Upper lobe of left lung (tissue), 6 donors: Measurements from ENCODE around the gene RPL12. TPM values are rescaled to one million over a fixed set of nuclear protein-coding genes. Genes with fewer than 3 reads are reported as not detected.

Experiments
- ATAC-seq, 2 donors: fragments of 200-7000 bp; cut with Tn5 transposase; one replicate each; pipeline ENCODE4 v1.9.1; 2022; ENCODE audit warnings: mild to moderate bottlenecking in 2 of 2, moderate library complexity in 2 of 2; ENCODE audit not compliant: low FRiP score in 2 of 2
- DNase-seq, 2 donors: peaks; one replicate each; pipeline ENCODE4 v3.0.0-alpha.2; 2019 to 2020
- H3K27ac ChIP-seq, 4 donors: fragments of 200-600 bp; sonication (generic); one replicate each; pipeline ENCODE4 v1.5.1; 2016 to 2019
- H3K27me3 ChIP-seq, 4 donors: fragments of 200-600 bp; sonication (generic); one replicate each; pipeline ENCODE4 v1.5.1; 2017 to 2019
- H3K36me3 ChIP-seq, 4 donors: fragments of 200-600 bp; sonication (generic); one replicate each; pipeline ENCODE4 v1.5.1; 2016 to 2019
- H3K4me1 ChIP-seq, 4 donors: fragments of 200-600 bp; sonication (generic); one replicate each; pipeline ENCODE4 v1.5.1; 2018 to 2019
- H3K4me3 ChIP-seq, 4 donors: fragments of 200-600 bp; sonication (generic); one replicate each; pipeline ENCODE4 v1.5.1; 2017 to 2019; ENCODE audit warnings: mild to moderate bottlenecking in 2 of 4, moderate library complexity in 1 of 4
- H3K9me3 ChIP-seq, 4 donors: fragments of 200-600 bp; sonication (generic); one replicate each; pipeline ENCODE4 v1.5.1; 2018 to 2019
- CTCF ChIP-seq, 6 experiments: fragments of 450-650 bp in 4 of 6; fragments of 200-600 bp in 2 of 6; sonication (generic) in 2 of 6; IDR thresholded peaks; one replicate each; pipeline ENCODE4 v1.5.1; 2016 to 2019; ENCODE audit warnings: antibody characterized with exemption in 6 of 6
- EP300 ChIP-seq, 4 donors: sonication (generic); formaldehyde crosslinking; IDR thresholded peaks; one replicate each; pipeline ENCODE4 v1.5.1; 2017; ENCODE audit warnings: antibody characterized with exemption in 4 of 4, control low read depth in 2 of 4
- POLR2A ChIP-seq, 4 donors: fragments of 450-650 bp; IDR thresholded peaks; one replicate each; pipeline ENCODE4 v1.5.1; 2016 to 2017; ENCODE audit warnings: antibody characterized with exemption in 4 of 4, mild to moderate bottlenecking in 2 of 4
- POLR2AphosphoS5 ChIP-seq, 2 donors: sonication (generic); formaldehyde crosslinking; IDR thresholded peaks; one replicate each; pipeline ENCODE4 v1.5.1; 2017; ENCODE audit warnings: antibody characterized with exemption in 2 of 2
- WGBS, 2 donors: methylation state at CpG; one replicate each; pipeline ENCODE4 v1.1.5; 2017 to 2018; 5-methylcytosine and 5-hydroxymethylcytosine counted together
- total RNA-seq, 6 donors: library from RNA; depleted of rRNA in 4 of 6; stranded (reverse); fragments of >200 nt in 4 of 6; gene quantifications; one replicate each; pipeline versions ENCODE4 v1.1.0 to v1.2.1, GENCODE V29; 2016 to 2021
- donor health status: DM: no; HTN: no; CAD: no; lungs with moderate emphysema.
- donor health status: DM: no; HTN: yes; CAD: no; lungs with severe emphysema.

RPL12 gene
- total RNA-seq, 6 donors from 2014 or later = 841 to 1,291 (median 1,060) TPM

GRCh38 chr9:127497656-127498290, 46.6 kb upstream of the RPL12 start:
- peaks cover 5 to 14% (median 9%) of the 10 kb centered on the region in 4 donors for H3K4me1 ChIP-seq
- H3K36me3 ChIP-seq = peaks cover 11 to 76% (median 50%) of the 10 kb centered on the region in 4 donors

GRCh38 chr9:127496974-127497373, 45.8 kb upstream of the RPL12 start:
- Histone ChIP-seq H3K27ac (no peak overlapping the region), H3K4me3 (no peak overlapping the region), H3K27me3 (no peaks in the 10 kb centered on the region), H3K36me3 (peaks cover 14 to 77% (median 54%) of the 10 kb centered on the region in 4 donors), H3K4me1 (peaks cover 5 to 14% (median 9%) of the 10 kb centered on the region in 4 donors), H3K9me3 (no peaks in the 10 kb centered on the region)
- no peak for ATAC-seq
- no peak for TF ChIP-seq CTCF (IDR thresholded peaks at IDR 0.05)
- no peak for TF ChIP-seq EP300 (IDR thresholded peaks at IDR 0.05)
- TF ChIP-seq POLR2A (IDR thresholded peaks at IDR 0.05) = no peak
- no peak for TF ChIP-seq POLR2AphosphoS5 (IDR thresholded peaks at IDR 0.05)
- 94% methylated on average over 12 of the region's 12 CpGs; no CpG with 5 or more reads in 1 of the 2 donors for WGBS, 2 donors
- DNase-seq = no peak

More at GRCh38 chr9:127497656-127498290, 46.6 kb upstream of the RPL12 start:
- 90 to 95% methylated on average over 10 to 13 of the region's 13 CpGs for WGBS, 2 donors
- no peaks in the 10 kb centered on the region for H3K27me3 ChIP-seq
- H3K9me3 ChIP-seq = no peaks in the 10 kb centered on the region
- ATAC-seq (no peak), DNase-seq (no peak)
- TF ChIP-seq POLR2A (IDR thresholded peaks at IDR 0.05) = no peak
- no peak for TF ChIP-seq EP300 (IDR thresholded peaks at IDR 0.05)
- no peak for TF ChIP-seq CTCF (IDR thresholded peaks at IDR 0.05)
- TF ChIP-seq POLR2AphosphoS5 (IDR thresholded peaks at IDR 0.05) = no peak
- H3K27ac ChIP-seq = no peak overlapping the region
- no peak overlapping the region for H3K4me3 ChIP-seq

- Histone ChIP-seq H3K4me3 (no peak overlapping the region), H3K36me3 (peaks cover 5 to 77% (median 52%) of the 10 kb centered on the region in 4 donors), H3K27me3 (no peaks in the 10 kb centered on the region), H3K4me1 (peaks cover 5 to 14% (median 9%) of the 10 kb centered on the region in 4 donors), H3K9me3 (no peaks in the 10 kb centered on the region), H3K27ac (peak overlapping the region in 2 of 4 donors; percentile 57 to 72)
- ATAC-seq (no peak), DNase-seq (no peak)
- TF ChIP-seq POLR2A (IDR thresholded peaks at IDR 0.05) (no peak), POLR2AphosphoS5 (IDR thresholded peaks at IDR 0.05) (no peak), EP300 (IDR thresholded peaks at IDR 0.05) (no peak), CTCF (IDR thresholded peaks at IDR 0.05) (no peak)
- 69 to 85% methylated on average over 9 to 13 of the region's 14 CpGs for WGBS, 2 donors
Measured at GRCh38 chr9:127495884-127496555, 44.8 kb upstream of the RPL12 start.

- H3K4me1 ChIP-seq = peaks cover 5 to 14% (median 9%) of the 10 kb centered on the region in 4 donors
- ATAC-seq (no peak), DNase-seq (no peak)
- WGBS, 2 donors = 84 to 94% methylated on average over 9 of the region's 9 CpGs
- no peak overlapping the region for H3K4me3 ChIP-seq
- H3K36me3 ChIP-seq = peaks cover 5 to 87% (median 54%) of the 10 kb centered on the region in 4 donors
- H3K27me3 ChIP-seq = no peaks in the 10 kb centered on the region
- H3K9me3 ChIP-seq = no peaks in the 10 kb centered on the region
- TF ChIP-seq EP300 (IDR thresholded peaks at IDR 0.05) (no peak), POLR2AphosphoS5 (IDR thresholded peaks at IDR 0.05) (no peak), CTCF (IDR thresholded peaks at IDR 0.05) (no peak), POLR2A (IDR thresholded peaks at IDR 0.05) (no peak)
- H3K27ac ChIP-seq = peak overlapping the region in 1 of 4 donors; percentile 35
Measured at GRCh38 chr9:127494304-127494702, 43.1 kb upstream of the RPL12 start.
